B cell (primary cell): ENCODE measurements around the gene HOXD9.

Source experiments
- EZH2 ChIP-seq: IDR thresholded peaks from 2 replicates; pipeline ENCODE4 v1.6.1; 2012; ENCODE audit warnings: borderline replicate concordance, low read depth, mild to moderate bottlenecking, moderate library complexity, low read length; ENCODE audit not compliant: insufficient read depth, poor library complexity, severe bottlenecking
- TF ChIP-seq, protein P1 (sequence below): fragments of 200-600 bp; IDR thresholded peaks from one replicate; pipeline ENCODE4 v1.8.0; 2022; ENCODE audit warnings: antibody characterized with exemption, mild to moderate bottlenecking

GRCh38 chr2:176127774-176128072 lies 5.2 kb downstream of the HOXD9 start:
- TF ChIP-seq EZH2, result no peak
- TF ChIP-seq, protein P1, sequence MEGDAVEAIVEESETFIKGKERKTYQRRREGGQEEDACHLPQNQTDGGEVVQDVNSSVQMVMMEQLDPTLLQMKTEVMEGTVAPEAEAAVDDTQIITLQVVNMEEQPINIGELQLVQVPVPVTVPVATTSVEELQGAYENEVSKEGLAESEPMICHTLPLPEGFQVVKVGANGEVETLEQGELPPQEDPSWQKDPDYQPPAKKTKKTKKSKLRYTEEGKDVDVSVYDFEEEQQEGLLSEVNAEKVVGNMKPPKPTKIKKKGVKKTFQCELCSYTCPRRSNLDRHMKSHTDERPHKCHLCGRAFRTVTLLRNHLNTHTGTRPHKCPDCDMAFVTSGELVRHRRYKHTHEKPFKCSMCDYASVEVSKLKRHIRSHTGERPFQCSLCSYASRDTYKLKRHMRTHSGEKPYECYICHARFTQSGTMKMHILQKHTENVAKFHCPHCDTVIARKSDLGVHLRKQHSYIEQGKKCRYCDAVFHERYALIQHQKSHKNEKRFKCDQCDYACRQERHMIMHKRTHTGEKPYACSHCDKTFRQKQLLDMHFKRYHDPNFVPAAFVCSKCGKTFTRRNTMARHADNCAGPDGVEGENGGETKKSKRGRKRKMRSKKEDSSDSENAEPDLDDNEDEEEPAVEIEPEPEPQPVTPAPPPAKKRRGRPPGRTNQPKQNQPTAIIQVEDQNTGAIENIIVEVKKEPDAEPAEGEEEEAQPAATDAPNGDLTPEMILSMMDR, result no peak
